ENCODE data around the gene SYNPO2L.
"Not testable (repeated sequence)": the region's sequence is repeated elsewhere in the genome, so short reads cannot be mapped to it uniquely, and the experiment has no call there.

The SYNPO2L gene

GRCh38 chr10:73655990-73656298, at the start of gene SYNPO2L:
SYNPO2L (minus strand) TSS chr10:73656029; CDS start chr10:73655922, 107 bp downstream.
- H3K9me3 Mint-ChIP-seq = no peaks in the 10 kb centered on the region
- H3K4me1 Mint-ChIP-seq = peaks cover 9 to 11% of the 10 kb centered on the region in 2 donors
- H3K27me3 Mint-ChIP-seq = no peaks in the 10 kb centered on the region
- ATAC-seq (replicated peaks) (no peak), DNase-seq (no peak)
- no peaks in the 10 kb centered on the region for H3K36me3 Mint-ChIP-seq
- no peak within 1 kb of the TSS for H3K4me3 Mint-ChIP-seq
- H3K27ac Mint-ChIP-seq = no peak within 1 kb of the TSS

GRCh38 chr10:73703924-73704323, 48.1 kb upstream of the SYNPO2L start:
- not testable (repeated sequence) for DNase-seq; H3K27me3 Mint-ChIP-seq; ATAC-seq (replicated peaks); H3K9me3 Mint-ChIP-seq; H3K27ac Mint-ChIP-seq; H3K4me3 Mint-ChIP-seq
- Mint-ChIP-seq H3K4me1 (peaks cover 6 to 17% of the 10 kb centered on the region in 2 donors), H3K36me3 (peaks cover 20 to 34% of the 10 kb centered on the region in 2 donors)

- H3K36me3 Mint-ChIP-seq = peaks cover 23 to 29% of the 10 kb centered on the region in 2 donors
- H3K27ac Mint-ChIP-seq = not testable (repeated sequence)
Measured at GRCh38 chr10:73698819-73699218, 43.0 kb upstream of the SYNPO2L start.

GRCh38 chr10:73697675-73698159, 41.9 kb upstream of the SYNPO2L start, which contains the start of gene AGAP5:
AGAP5 (minus strand) TSS chr10:73698109; CDS start chr10:73697755, 354 bp downstream.
- H3K36me3 Mint-ChIP-seq = peaks cover 25 to 33% of the 10 kb centered on the region in 2 donors
- H3K4me1 Mint-ChIP-seq; H3K4me3 Mint-ChIP-seq; H3K27me3 Mint-ChIP-seq; H3K9me3 Mint-ChIP-seq; DNase-seq; H3K27ac Mint-ChIP-seq; ATAC-seq (replicated peaks): not testable (repeated sequence)

More at GRCh38 chr10:73698819-73699218, 43.0 kb upstream of the SYNPO2L start:
- not testable (repeated sequence) for ATAC-seq (replicated peaks); H3K4me3 Mint-ChIP-seq; H3K27me3 Mint-ChIP-seq; H3K9me3 Mint-ChIP-seq; DNase-seq; H3K4me1 Mint-ChIP-seq

GRCh38 chr10:73695302-73695701, 39.5 kb upstream of the SYNPO2L start:
- H3K4me1 Mint-ChIP-seq; H3K4me3 Mint-ChIP-seq; H3K27ac Mint-ChIP-seq; H3K9me3 Mint-ChIP-seq; ATAC-seq (replicated peaks); DNase-seq; H3K27me3 Mint-ChIP-seq: not testable (repeated sequence)
- peaks cover 20 to 23% of the 10 kb centered on the region in 2 donors for H3K36me3 Mint-ChIP-seq

GRCh38 chr10:73690755-73691154, 34.9 kb upstream of the SYNPO2L start:
- H3K27me3 Mint-ChIP-seq; DNase-seq; H3K9me3 Mint-ChIP-seq; H3K4me1 Mint-ChIP-seq; H3K27ac Mint-ChIP-seq; H3K4me3 Mint-ChIP-seq; ATAC-seq (replicated peaks): not testable (repeated sequence)
- peaks cover 15 to 24% of the 10 kb centered on the region in 2 donors for H3K36me3 Mint-ChIP-seq

- not testable (repeated sequence) for H3K27ac Mint-ChIP-seq; H3K27me3 Mint-ChIP-seq; ATAC-seq (replicated peaks); H3K4me3 Mint-ChIP-seq; H3K9me3 Mint-ChIP-seq; H3K4me1 Mint-ChIP-seq; DNase-seq
- peaks cover 18 to 26% of the 10 kb centered on the region in 2 donors for H3K36me3 Mint-ChIP-seq
Measured at GRCh38 chr10:73689596-73689995, 33.8 kb upstream of the SYNPO2L start.

- peaks cover 16 to 22% of the 10 kb centered on the region in 2 donors for H3K36me3 Mint-ChIP-seq
- not testable (repeated sequence) for H3K27ac Mint-ChIP-seq; ATAC-seq (replicated peaks); H3K4me3 Mint-ChIP-seq; H3K9me3 Mint-ChIP-seq; DNase-seq; H3K27me3 Mint-ChIP-seq; H3K4me1 Mint-ChIP-seq
Measured at GRCh38 chr10:73687641-73688040, 31.8 kb upstream of the SYNPO2L start.

GRCh38 chr10:73674546-73674945, 18.7 kb upstream of the SYNPO2L start:
- H3K27ac Mint-ChIP-seq; ATAC-seq (replicated peaks); H3K9me3 Mint-ChIP-seq; H3K4me3 Mint-ChIP-seq; DNase-seq; H3K36me3 Mint-ChIP-seq; H3K4me1 Mint-ChIP-seq; H3K27me3 Mint-ChIP-seq: not testable (repeated sequence)

GRCh38 chr10:73668378-73668777, 12.5 kb upstream of the SYNPO2L start:
- H3K27ac Mint-ChIP-seq; H3K9me3 Mint-ChIP-seq; ATAC-seq (replicated peaks); DNase-seq; H3K36me3 Mint-ChIP-seq; H3K4me3 Mint-ChIP-seq; H3K27me3 Mint-ChIP-seq; H3K4me1 Mint-ChIP-seq: not testable (repeated sequence)

GRCh38 chr10:73666153-73666809, 10.5 kb upstream of the SYNPO2L start:
- not testable (repeated sequence) for DNase-seq; H3K4me3 Mint-ChIP-seq; H3K27me3 Mint-ChIP-seq; H3K4me1 Mint-ChIP-seq; H3K36me3 Mint-ChIP-seq; H3K27ac Mint-ChIP-seq; ATAC-seq (replicated peaks); H3K9me3 Mint-ChIP-seq

GRCh38 chr10:73665581-73665980, 9.8 kb upstream of the SYNPO2L start:
- not testable (repeated sequence) for H3K4me1 Mint-ChIP-seq; H3K4me3 Mint-ChIP-seq; H3K27ac Mint-ChIP-seq; ATAC-seq (replicated peaks); DNase-seq; H3K36me3 Mint-ChIP-seq; H3K27me3 Mint-ChIP-seq; H3K9me3 Mint-ChIP-seq

GRCh38 chr10:73664156-73665040, 8.6 kb upstream of the SYNPO2L start:
- H3K27ac Mint-ChIP-seq; ATAC-seq (replicated peaks); H3K9me3 Mint-ChIP-seq; H3K36me3 Mint-ChIP-seq; DNase-seq; H3K4me3 Mint-ChIP-seq; H3K4me1 Mint-ChIP-seq; H3K27me3 Mint-ChIP-seq: not testable (repeated sequence)

GRCh38 chr10:73663621-73664020, 7.8 kb upstream of the SYNPO2L start:
- ATAC-seq (replicated peaks); H3K27ac Mint-ChIP-seq; H3K36me3 Mint-ChIP-seq; H3K9me3 Mint-ChIP-seq; DNase-seq; H3K4me1 Mint-ChIP-seq; H3K27me3 Mint-ChIP-seq; H3K4me3 Mint-ChIP-seq: not testable (repeated sequence)

GRCh38 chr10:73662705-73663104, 6.9 kb upstream of the SYNPO2L start:
- not testable (repeated sequence) for H3K9me3 Mint-ChIP-seq; DNase-seq; H3K27ac Mint-ChIP-seq; H3K36me3 Mint-ChIP-seq; H3K4me1 Mint-ChIP-seq; H3K27me3 Mint-ChIP-seq; ATAC-seq (replicated peaks); H3K4me3 Mint-ChIP-seq
